K562 (cell line): Measurements from ENCODE around the gene CPM. TPM values are rescaled to one million over a fixed set of nuclear protein-coding genes. Genes with fewer than 3 reads are reported as not detected.

Experiments used
- ATAC-seq: fragments of 200-7000 bp; cut with Tn5 transposase; 3 replicates; pipeline ENCODE4 v1.9.1; 2020; ENCODE audit warnings: moderate library complexity
- BruUV-seq: library from RNA; stranded (reverse); fragments of 400-500 nt; replicated peaks from 2 replicates; lab custom pipeline; 2021; lab: Mats Ljungman, UMichigan
- CTCF ChIA-PET: fragments of 300-600 bp; formaldehyde crosslinking; extraction: SDS; loops from one replicate; lab custom pipeline; 2021; ENCODE audit warnings: low intra/inter-chr PET ratio; lab: Yijun Ruan, JAX
- POLR2A ChIA-PET: fragments of 300-600, 350-650 bp; sonication (Branson Sonifier 250); formaldehyde crosslinking; extraction: SDS; loops from one replicate; lab custom pipeline; 2021; ENCODE audit warnings: antibody characterized with exemption, inconsistent platforms; lab: Yijun Ruan, JAX
- DNase-seq, 4 experiments: peaks; one replicate each; pipeline versions ENCODE4 v3.0.0 to v3.0.0-alpha.2; 2011 to 2018; ENCODE audit warnings: low spot score in 3 of 4, mixed read lengths in 3 of 4; ENCODE audit errors: extremely low read depth in 1 of 4
- FAIRE-seq: peaks from 2 replicates; lab custom pipeline; 2011; peaks lifted over from hg19 to GRCh38; lab: Jason Lieb, UNC
- H2AFZ ChIP-seq: 2 replicates; pipeline ENCODE4 v1.6.0; 2011; ENCODE audit warnings: low read depth, low read length, control low read depth, inconsistent platforms
- H3K27ac ChIP-seq: fragments of 200-600 bp; 3 replicates; pipeline ENCODE4 v1.8.0; 2011; ENCODE audit warnings: low read depth, mild to moderate bottlenecking, control low read depth, inconsistent platforms, low read length, moderate library complexity, mixed read lengths; ENCODE audit errors: extremely low read depth
- H3K27me3 ChIP-seq, 2 experiments: fragments of 300-600 bp in 1 of 2; 2 replicates in 1 of 2; 3 replicates in 1 of 2; pipeline versions ENCODE4 v1.6.0 to v1.8.0; 2011; ENCODE audit warnings: inconsistent platforms in 2 of 2, low read length in 2 of 2, mild to moderate bottlenecking in 1 of 2, mixed read lengths in 1 of 2, moderate library complexity in 1 of 2; ENCODE audit not compliant: control insufficient read depth in 2 of 2, insufficient read depth in 2 of 2
- H3K36me3 ChIP-seq: fragments of 300-600 bp; 3 replicates; pipeline ENCODE4 v1.8.0; 2011; ENCODE audit warnings: mild to moderate bottlenecking, low read length, inconsistent platforms; ENCODE audit not compliant: control insufficient read depth, insufficient read depth
- H3K4me1 ChIP-seq, 2 experiments: fragments of 200-600 bp in 1 of 2; replicated peaks in 1 of 2; 2 replicates in 1 of 2; 3 replicates in 1 of 2; pipeline versions ENCODE4 v1.5.1 to v1.8.0; 2011; ENCODE audit warnings: inconsistent platforms in 2 of 2, low read length in 2 of 2, mild to moderate bottlenecking in 1 of 2, mixed read lengths in 1 of 2, moderate library complexity in 1 of 2; ENCODE audit not compliant: control insufficient read depth in 2 of 2, insufficient read depth in 2 of 2
- H3K4me2 ChIP-seq: 2 replicates; pipeline ENCODE4 v1.6.1; 2011; ENCODE audit warnings: low read length, control low read depth, inconsistent platforms, mixed read lengths; ENCODE audit not compliant: insufficient read depth
- H3K4me3 ChIP-seq: fragments of 200-600 bp; sonication (generic), shearing (Covaris generic); 2 replicates; pipeline ENCODE4 v1.5.1; 2016; ENCODE audit warnings: control low read depth, inconsistent platforms
- H3K79me2 ChIP-seq: fragments of 200-600 bp; 3 replicates; pipeline ENCODE4 v1.8.0; 2011; ENCODE audit warnings: low read length, inconsistent platforms; ENCODE audit not compliant: control insufficient read depth, insufficient read depth
- H3K9ac ChIP-seq, 2 experiments: 2 replicates each; pipeline versions ENCODE4 v1.6.0 to v1.6.1; 2011; ENCODE audit warnings: low read depth in 2 of 2, low read length in 2 of 2, control low read depth in 1 of 2, inconsistent platforms in 1 of 2, mild to moderate bottlenecking in 1 of 2, mixed read lengths in 1 of 2; ENCODE audit not compliant: insufficient read depth in 1 of 2
- H3K9me1 ChIP-seq: one replicate; pipeline ENCODE4 v1.6.0; 2011; ENCODE audit warnings: inconsistent platforms, mild to moderate bottlenecking, low read length, moderate library complexity; ENCODE audit not compliant: control insufficient read depth, insufficient read depth
- H3K9me3 ChIP-seq: replicated peaks from 2 replicates; pipeline ENCODE4 v1.5.1; 2011; ENCODE audit warnings: low read depth, low read length, inconsistent platforms; ENCODE audit not compliant: control insufficient read depth, insufficient read depth
- H4K20me1 ChIP-seq: replicated peaks from 2 replicates; pipeline ENCODE4 v1.6.1; 2011; ENCODE audit warnings: low read length, inconsistent platforms, mixed read lengths; ENCODE audit not compliant: control insufficient read depth, insufficient read depth
- RBFOX2 ChIP-seq: fragments of 200-400 bp; formaldehyde crosslinking; IDR thresholded peaks from 2 replicates; pipeline ENCODE4 v1.6.1; 2017; ENCODE audit warnings: low read depth, mild to moderate bottlenecking, low read length, moderate library complexity
- SETDB1 ChIP-seq: IDR thresholded peaks from one replicate; pipeline ENCODE4 v1.6.1; 2012; ENCODE audit warnings: low read length, control low read depth, inconsistent platforms
- SIX5 ChIP-seq, 2 experiments: IDR thresholded peaks; 2 replicates each; pipeline ENCODE4 v1.6.1; 2011; ENCODE audit warnings: low read length in 2 of 2, borderline replicate concordance in 1 of 2, low read depth in 1 of 2, mild to moderate bottlenecking in 1 of 2, moderate library complexity in 1 of 2; ENCODE audit not compliant: insufficient read depth in 1 of 2
- TCF7 ChIP-seq: sonication (generic); IDR thresholded peaks from 2 replicates; pipeline ENCODE4 v1.6.1; 2016; ENCODE audit warnings: antibody characterized with exemption, borderline replicate concordance
- ZNF41 ChIP-seq: fragments of 250-450 bp; sonication (Bioruptor Pico); conservative IDR thresholded peaks from 2 replicates; pipeline ENCODE4 v1.4.0; 2020; ENCODE audit warnings: mild to moderate bottlenecking
- ZNF778 ChIP-seq: fragments of 450-650 bp; formaldehyde crosslinking; IDR thresholded peaks from 2 replicates; pipeline ENCODE4 v1.4.0; 2020; ENCODE audit warnings: mild to moderate bottlenecking, moderate library complexity
- WGBS: fragments of 100-300 bp; shearing (Covaris generic); methylation state at CpG from one replicate; pipeline ENCODE4 v1.1.6; 2016; ENCODE audit warnings: low coverage, mixed read lengths; ENCODE audit not compliant: insufficient coverage; ENCODE audit errors: missing lambda C conversion rate; 5-methylcytosine and 5-hydroxymethylcytosine counted together
- in situ Hi-C: fragments of 300-500 bp; cut with MboI; formaldehyde crosslinking; loops from 4 replicates; pipeline ENCODE4 v1.15.0; 2018; ENCODE audit warnings: inconsistent platforms, mixed read lengths
- intact Hi-C: fragments of 100-400 bp; cut with micrococcal nuclease; formaldehyde crosslinking; loops from 2 replicates; pipeline ENCODE4 v1.14.2; 2022
- polyA plus RNA-seq, 8 experiments: library from polyadenylated mRNA; depleted of rRNA in 4 of 8; stranded (reverse) in 5 of 8; unstranded in 3 of 8; fragments of >200 nt; fragmentation: Nextera tagmentation in 2 of 8; fragmentation: Illumina TruSeq in 1 of 8; extraction: Ambion mirVana in 2 of 8; extraction: Trizol in 1 of 8; gene quantifications; 2 replicates each; pipeline versions ENCODE4 v1.2.1 to v1.2.3, GENCODE V29; 2011 to 2014; ENCODE audit warnings: inconsistent platforms in 1 of 8, missing spikeins in 1 of 8
- total RNA-seq, 7 experiments: library from RNA; depleted of rRNA in 6 of 7; stranded (reverse); fragments of >200 nt in 6 of 7; fragmentation: Illumina TruSeq in 2 of 7; extraction: Trizol in 2 of 7; gene quantifications; 2 replicates each; pipeline versions ENCODE4 v1.2.1 to v1.2.3, GENCODE V29; 2011 to 2021; ENCODE audit warnings: low replicate concordance in 1 of 7
- TF ChIP-seq, protein P1 (sequence below): fragments of 450-650 bp; IDR thresholded peaks from 2 replicates; pipeline ENCODE4 v1.6.1; 2017; ENCODE audit warnings: mild to moderate bottlenecking, moderate library complexity
- TF ChIP-seq, protein P2 (sequence below): fragments of 250-450 bp; sonication (Bioruptor Pico); IDR thresholded peaks from 2 replicates; pipeline ENCODE4 v1.4.0; 2020; ENCODE audit warnings: mild to moderate bottlenecking, moderate library complexity, borderline replicate concordance
- TF ChIP-seq, protein P3 (sequence below): fragments of 200-800 bp; sonication (Bioruptor generic); IDR thresholded peaks from 2 replicates; pipeline ENCODE4 v1.6.1; 2017; ENCODE audit warnings: missing genetic modification characterization, missing compliant biosample characterization
- TF ChIP-seq, protein P4 (sequence below), 2 experiments: fragments of 150-350 bp in 1 of 2; IDR thresholded peaks; 2 replicates each; pipeline ENCODE4 v1.6.1; 2012 to 2016; ENCODE audit warnings: low read depth in 2 of 2, low read length in 2 of 2, mild to moderate bottlenecking in 1 of 2, moderate library complexity in 1 of 2

CPM gene
- total and polyA plus RNA-seq, 9 of the 15 experiments (the other 6 are each of a cell fraction or from before 2014, with no cell fraction given), result 0.31 TPM; not detected in 8

DNA sequence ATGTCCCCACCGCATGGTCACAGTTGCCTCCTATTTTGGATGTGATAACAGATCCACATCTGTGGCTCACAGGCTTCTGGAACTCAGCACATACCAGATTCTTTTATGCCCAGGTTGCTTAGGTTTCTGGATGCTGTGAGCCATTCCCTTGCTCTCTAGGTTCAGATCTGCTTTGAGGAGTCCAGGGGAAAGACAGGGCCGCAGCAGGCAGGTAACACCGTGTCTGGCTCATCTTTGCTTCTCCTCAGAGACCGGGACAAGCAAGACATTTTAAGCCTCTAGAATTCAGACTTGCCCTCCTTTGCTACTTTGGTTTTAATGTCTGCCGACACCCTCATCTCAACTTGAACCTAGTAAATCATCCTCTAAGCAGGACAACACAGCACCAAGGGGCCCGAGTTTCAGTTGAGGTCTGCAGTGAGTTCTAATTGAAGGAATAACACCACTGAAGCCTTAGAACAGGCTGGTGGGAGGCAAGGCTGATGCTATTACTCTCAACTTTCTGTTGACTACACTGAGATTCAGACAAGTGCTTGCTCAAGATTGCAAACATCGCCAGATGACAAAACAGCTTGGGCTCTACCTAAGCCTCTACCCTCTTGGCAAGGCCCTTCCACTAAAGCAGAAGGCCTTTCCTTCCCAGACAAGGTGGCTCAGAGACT lies 69.7 kb downstream of the CPM start:
- H3K36me3 ChIP-seq, result no peaks in the 10 kb centered on the region
- no peaks in the 10 kb centered on the region; a peak in 1 of 5 replicates for H3K4me1 ChIP-seq
- H4K20me1 ChIP-seq, result no peaks in the 10 kb centered on the region; the same call in 1 of the 2 replicates
- CTCF ChIA-PET, result interaction anchor here (0.6 kb wide), 1 partner anchor 500 kb away, joined by 3 read pairs; no protein-coding TSS in a partner anchor
- H3K27ac ChIP-seq, result no peak overlapping the region; the same call in 2 of the 3 replicates
- peak overlapping the region; percentile 26; the same call in 1 of the 2 replicates for H3K4me2 ChIP-seq
- no TSS peak for BruUV-seq
- intact Hi-C loops (loop anchor here (5.0 kb wide), 1 partner anchor 389 kb away; no protein-coding TSS in a partner anchor), in situ Hi-C loops (loop anchor here (25.0 kb wide), 1 partner anchor 199 kb away; no protein-coding TSS in a partner anchor)
- 1% methylated on average over 7 of the region's 7 CpGs for WGBS
- ATAC-seq (no peak), FAIRE-seq (no peak), DNase-seq (no peak)
- no peaks in the 10 kb centered on the region for H3K9me3 ChIP-seq
- peaks cover 10 to 20% of the 10 kb centered on the region in 2 experiments; a peak in 4 of 5 replicates for H3K27me3 ChIP-seq
- 0 out of 2 replicates have a peak overlapping the region, but pooled peaks have one; percentile 35 for H2AFZ ChIP-seq
- POLR2A ChIA-PET, result no interaction called here
- H3K4me3 ChIP-seq, result no peak overlapping the region
- no peaks in the 10 kb centered on the region for H3K79me2 ChIP-seq
- H3K9me1 ChIP-seq, result no peaks in the 10 kb centered on the region
- H3K9ac ChIP-seq, result no peak overlapping the region; a peak in 1 of 4 replicates
- TF ChIP-seq, protein P1, sequence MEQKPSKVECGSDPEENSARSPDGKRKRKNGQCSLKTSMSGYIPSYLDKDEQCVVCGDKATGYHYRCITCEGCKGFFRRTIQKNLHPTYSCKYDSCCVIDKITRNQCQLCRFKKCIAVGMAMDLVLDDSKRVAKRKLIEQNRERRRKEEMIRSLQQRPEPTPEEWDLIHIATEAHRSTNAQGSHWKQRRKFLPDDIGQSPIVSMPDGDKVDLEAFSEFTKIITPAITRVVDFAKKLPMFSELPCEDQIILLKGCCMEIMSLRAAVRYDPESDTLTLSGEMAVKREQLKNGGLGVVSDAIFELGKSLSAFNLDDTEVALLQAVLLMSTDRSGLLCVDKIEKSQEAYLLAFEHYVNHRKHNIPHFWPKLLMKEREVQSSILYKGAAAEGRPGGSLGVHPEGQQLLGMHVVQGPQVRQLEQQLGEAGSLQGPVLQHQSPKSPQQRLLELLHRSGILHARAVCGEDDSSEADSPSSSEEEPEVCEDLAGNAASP, result no peak
- no peak for TF ChIP-seq TCF7
- no peak for TF ChIP-seq SIX5 (IDR thresholded peaks at IDR 0.05; ENCODE audit: borderline replicate concordance in 1 of 2, insufficient read depth in 1 of 2, low read depth in 1 of 2, low read length in 2 of 2)
- no peak for TF ChIP-seq SETDB1
- TF ChIP-seq, protein P2, sequence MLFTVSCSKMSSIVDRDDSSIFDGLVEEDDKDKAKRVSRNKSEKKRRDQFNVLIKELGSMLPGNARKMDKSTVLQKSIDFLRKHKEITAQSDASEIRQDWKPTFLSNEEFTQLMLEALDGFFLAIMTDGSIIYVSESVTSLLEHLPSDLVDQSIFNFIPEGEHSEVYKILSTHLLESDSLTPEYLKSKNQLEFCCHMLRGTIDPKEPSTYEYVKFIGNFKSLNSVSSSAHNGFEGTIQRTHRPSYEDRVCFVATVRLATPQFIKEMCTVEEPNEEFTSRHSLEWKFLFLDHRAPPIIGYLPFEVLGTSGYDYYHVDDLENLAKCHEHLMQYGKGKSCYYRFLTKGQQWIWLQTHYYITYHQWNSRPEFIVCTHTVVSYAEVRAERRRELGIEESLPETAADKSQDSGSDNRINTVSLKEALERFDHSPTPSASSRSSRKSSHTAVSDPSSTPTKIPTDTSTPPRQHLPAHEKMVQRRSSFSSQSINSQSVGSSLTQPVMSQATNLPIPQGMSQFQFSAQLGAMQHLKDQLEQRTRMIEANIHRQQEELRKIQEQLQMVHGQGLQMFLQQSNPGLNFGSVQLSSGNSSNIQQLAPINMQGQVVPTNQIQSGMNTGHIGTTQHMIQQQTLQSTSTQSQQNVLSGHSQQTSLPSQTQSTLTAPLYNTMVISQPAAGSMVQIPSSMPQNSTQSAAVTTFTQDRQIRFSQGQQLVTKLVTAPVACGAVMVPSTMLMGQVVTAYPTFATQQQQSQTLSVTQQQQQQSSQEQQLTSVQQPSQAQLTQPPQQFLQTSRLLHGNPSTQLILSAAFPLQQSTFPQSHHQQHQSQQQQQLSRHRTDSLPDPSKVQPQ (CRISPR knock-in tag), result no peak
- no peak for TF ChIP-seq ZNF41 (CRISPR knock-in tag)
- TF ChIP-seq RBFOX2, result no peak
- no peak for TF ChIP-seq ZNF778 (CRISPR knock-in tag)
- TF ChIP-seq, protein P3, sequence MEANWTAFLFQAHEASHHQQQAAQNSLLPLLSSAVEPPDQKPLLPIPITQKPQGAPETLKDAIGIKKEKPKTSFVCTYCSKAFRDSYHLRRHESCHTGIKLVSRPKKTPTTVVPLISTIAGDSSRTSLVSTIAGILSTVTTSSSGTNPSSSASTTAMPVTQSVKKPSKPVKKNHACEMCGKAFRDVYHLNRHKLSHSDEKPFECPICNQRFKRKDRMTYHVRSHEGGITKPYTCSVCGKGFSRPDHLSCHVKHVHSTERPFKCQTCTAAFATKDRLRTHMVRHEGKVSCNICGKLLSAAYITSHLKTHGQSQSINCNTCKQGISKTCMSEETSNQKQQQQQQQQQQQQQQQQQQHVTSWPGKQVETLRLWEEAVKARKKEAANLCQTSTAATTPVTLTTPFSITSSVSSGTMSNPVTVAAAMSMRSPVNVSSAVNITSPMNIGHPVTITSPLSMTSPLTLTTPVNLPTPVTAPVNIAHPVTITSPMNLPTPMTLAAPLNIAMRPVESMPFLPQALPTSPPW (CRISPR knock-in tag), result no peak
- TF ChIP-seq, protein P4, sequence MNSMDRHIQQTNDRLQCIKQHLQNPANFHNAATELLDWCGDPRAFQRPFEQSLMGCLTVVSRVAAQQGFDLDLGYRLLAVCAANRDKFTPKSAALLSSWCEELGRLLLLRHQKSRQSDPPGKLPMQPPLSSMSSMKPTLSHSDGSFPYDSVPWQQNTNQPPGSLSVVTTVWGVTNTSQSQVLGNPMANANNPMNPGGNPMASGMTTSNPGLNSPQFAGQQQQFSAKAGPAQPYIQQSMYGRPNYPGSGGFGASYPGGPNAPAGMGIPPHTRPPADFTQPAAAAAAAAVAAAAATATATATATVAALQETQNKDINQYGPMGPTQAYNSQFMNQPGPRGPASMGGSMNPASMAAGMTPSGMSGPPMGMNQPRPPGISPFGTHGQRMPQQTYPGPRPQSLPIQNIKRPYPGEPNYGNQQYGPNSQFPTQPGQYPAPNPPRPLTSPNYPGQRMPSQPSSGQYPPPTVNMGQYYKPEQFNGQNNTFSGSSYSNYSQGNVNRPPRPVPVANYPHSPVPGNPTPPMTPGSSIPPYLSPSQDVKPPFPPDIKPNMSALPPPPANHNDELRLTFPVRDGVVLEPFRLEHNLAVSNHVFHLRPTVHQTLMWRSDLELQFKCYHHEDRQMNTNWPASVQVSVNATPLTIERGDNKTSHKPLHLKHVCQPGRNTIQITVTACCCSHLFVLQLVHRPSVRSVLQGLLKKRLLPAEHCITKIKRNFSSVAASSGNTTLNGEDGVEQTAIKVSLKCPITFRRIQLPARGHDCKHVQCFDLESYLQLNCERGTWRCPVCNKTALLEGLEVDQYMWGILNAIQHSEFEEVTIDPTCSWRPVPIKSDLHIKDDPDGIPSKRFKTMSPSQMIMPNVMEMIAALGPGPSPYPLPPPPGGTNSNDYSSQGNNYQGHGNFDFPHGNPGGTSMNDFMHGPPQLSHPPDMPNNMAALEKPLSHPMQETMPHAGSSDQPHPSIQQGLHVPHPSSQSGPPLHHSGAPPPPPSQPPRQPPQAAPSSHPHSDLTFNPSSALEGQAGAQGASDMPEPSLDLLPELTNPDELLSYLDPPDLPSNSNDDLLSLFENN (IDR thresholded peaks at IDR 0.05; ENCODE audit: low read depth in 2 of 2, low read length in 2 of 2), result no peak
